ENCODE results near the gene RPTOR. TPM values are rescaled to one million over a fixed set of nuclear protein-coding genes. Genes with fewer than 3 reads are reported as not detected.

Gene RPTOR
- total RNA-seq, 2 experiments from 2014 or later = 48.7 to 58.2 TPM

DNA sequence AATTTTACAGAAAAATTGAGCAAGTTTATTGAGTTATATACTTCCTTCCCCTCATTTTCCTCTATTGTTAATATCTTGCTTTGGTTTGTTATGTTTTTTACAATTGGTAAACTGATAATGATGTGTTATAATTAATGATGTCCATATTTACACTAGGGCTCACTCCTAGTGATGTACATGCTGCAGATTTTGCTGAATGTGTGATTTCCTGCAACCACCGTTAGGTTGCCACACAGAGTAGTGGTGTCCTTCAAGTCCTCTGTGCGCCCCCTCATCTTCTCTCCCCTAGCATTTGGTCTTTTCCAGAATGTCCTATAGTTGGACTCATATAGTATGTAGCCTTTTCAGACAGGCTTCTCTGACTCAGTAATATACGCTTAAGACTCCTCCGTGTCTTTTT is 167.5 kb downstream of the RPTOR start:
- DNase-seq = no peak
- Mint-ChIP-seq H3K36me3 (ENCODE audit: low read depth) (peaks cover 52% of the 10 kb centered on the region), H3K27ac (no peak overlapping the region), H3K9me3 (peaks cover 3% of the 10 kb centered on the region), H3K4me1 (peaks cover 45% of the 10 kb centered on the region), H3K27me3 (no peaks in the 10 kb centered on the region), H3K4me3 (no peak overlapping the region)
- ChIA-PET CTCF (interaction anchor here (0.7 kb wide), 1 partner anchor 192 kb away, joined by 3 read pairs; no protein-coding TSS in a partner anchor), POLR2A (no interaction called here)

DNA sequence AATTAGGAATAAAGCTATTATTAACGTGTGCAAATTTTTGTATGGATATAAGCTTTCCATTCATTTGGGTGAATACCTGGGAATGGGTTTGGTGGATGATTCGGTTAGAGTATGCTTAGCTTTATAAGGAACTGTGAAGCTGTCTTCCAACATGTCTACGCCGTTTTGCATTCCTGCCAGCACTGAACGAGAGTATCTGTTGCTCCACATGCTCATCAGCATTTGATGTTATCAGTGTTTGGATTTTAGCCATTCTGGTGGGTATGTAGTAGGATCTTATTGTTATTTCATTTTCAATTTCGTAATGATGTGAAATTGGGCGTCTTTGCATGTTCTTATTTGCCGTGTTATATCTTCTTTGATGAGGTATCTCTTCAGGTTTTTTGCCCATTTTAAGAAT is 168.0 kb downstream of the RPTOR start:
- CTCF ChIA-PET = interaction anchor here (0.7 kb wide), 1 partner anchor 192 kb away, joined by 3 read pairs; no protein-coding TSS in a partner anchor
- POLR2A ChIA-PET = no interaction called here
- H3K36me3 Mint-ChIP-seq (ENCODE audit: low read depth) = peaks cover 49% of the 10 kb centered on the region
- H3K4me3 Mint-ChIP-seq = no peak overlapping the region
- H3K27me3 Mint-ChIP-seq = no peaks in the 10 kb centered on the region
- DNase-seq = no peak
- H3K27ac Mint-ChIP-seq = no peak overlapping the region
- H3K9me3 Mint-ChIP-seq = peaks cover 3% of the 10 kb centered on the region
- H3K4me1 Mint-ChIP-seq = peaks cover 47% of the 10 kb centered on the region

DNA sequence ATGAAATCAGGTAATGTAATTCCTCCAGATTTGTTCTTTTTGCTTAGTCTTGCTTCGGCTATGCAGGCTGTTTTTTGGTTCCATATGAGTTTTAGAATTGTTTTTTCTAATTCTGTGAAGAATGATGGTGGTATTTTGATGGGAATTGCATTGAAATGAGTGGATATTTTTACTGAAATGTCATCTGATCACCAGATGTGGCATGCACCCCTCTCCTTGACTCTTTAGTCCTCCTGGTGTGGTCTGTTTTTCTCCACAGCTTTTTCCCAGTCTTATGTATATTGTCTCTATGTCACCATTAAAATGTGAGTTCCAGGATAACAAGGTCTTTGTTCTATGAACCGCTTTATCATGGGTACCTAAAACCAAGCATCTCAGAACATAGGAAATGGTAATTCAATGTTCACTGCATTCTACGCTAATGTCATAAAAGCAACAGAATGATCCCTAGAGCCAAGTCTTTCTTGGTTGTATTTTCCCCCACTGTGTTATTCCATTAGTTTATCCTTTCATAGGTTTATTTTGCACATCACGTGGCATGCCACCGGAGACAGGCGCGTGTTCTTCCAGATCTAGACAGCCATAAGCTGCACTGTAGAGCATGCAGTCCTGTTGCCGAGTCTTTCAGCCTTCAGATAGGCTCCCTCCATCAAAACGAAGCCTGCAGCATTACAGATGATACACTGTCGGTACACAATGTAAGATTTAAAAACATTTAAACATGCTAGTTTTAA is 172.5 kb downstream of the RPTOR start:
- Mint-ChIP-seq H3K4me3 (no peak overlapping the region), H3K27ac (no peak overlapping the region), H3K9me3 (peaks cover 3% of the 10 kb centered on the region), H3K36me3 (ENCODE audit: low read depth) (peaks cover 40% of the 10 kb centered on the region), H3K27me3 (no peaks in the 10 kb centered on the region), H3K4me1 (peaks cover 49% of the 10 kb centered on the region)
- no peak for DNase-seq
- ChIA-PET POLR2A (no interaction called here), CTCF (interaction anchor here (0.8 to 3.7 kb wide), 2 partner anchors 9 to 141 kb away, joined by 3 to 10 read pairs; no protein-coding TSS in a partner anchor)

DNA sequence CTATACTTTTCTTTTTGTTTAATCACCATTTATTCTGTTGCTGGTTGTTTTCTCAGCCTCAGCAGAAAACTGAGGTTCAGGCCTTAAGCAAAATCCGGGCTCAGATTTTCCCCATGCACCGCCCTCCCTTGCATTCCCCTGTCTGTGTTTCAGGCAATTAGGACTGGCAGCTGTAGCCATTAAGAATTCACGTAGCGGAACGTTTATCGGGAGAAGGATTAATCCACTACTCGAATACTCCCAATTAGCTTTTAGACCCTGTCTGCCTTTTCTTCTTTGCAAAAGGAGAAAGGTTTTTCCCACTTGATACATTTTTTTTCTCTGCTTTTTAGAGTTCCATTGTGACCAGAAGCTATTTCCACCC is 173.1 kb downstream of the RPTOR start:
- DNase-seq = no peak
- Mint-ChIP-seq H3K4me3 (no peak overlapping the region), H3K9me3 (peaks cover 3% of the 10 kb centered on the region), H3K27ac (no peak overlapping the region), H3K4me1 (peaks cover 49% of the 10 kb centered on the region), H3K36me3 (ENCODE audit: low read depth) (peaks cover 40% of the 10 kb centered on the region), H3K27me3 (no peaks in the 10 kb centered on the region)
- CTCF ChIA-PET = interaction anchor here (0.6 to 3.7 kb wide), 2 partner anchors 10 to 49 kb away, joined by 3 to 10 read pairs; no protein-coding TSS in a partner anchor
- POLR2A ChIA-PET = no interaction called here

DNA sequence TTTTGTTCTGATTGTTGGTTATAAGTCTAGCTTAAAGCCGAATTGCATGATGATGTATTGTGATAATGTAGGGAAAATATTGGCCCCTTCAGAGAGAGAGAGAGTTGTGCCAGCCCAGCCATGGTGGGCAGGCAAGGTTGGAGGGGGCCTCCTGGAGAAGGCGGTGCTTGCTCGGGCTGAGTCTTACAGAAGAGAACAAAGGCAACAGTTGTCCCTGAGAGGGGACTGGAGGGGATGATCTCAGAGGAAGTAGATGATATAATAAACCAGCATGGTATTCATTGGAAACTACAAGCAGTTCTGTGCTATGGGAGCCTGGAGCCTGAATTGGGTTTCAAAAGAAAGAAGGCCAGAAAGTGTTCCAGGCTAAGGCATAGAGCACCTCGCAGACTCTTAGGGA is 173.8 kb downstream of the RPTOR start:
- CTCF ChIA-PET = interaction anchor here (0.6 to 3.7 kb wide), 3 partner anchors 11 to 181 kb away, joined by 3 to 10 read pairs (median 4); no protein-coding TSS in a partner anchor
- no peak for DNase-seq
- H3K4me1 Mint-ChIP-seq = peaks cover 49% of the 10 kb centered on the region

DNA sequence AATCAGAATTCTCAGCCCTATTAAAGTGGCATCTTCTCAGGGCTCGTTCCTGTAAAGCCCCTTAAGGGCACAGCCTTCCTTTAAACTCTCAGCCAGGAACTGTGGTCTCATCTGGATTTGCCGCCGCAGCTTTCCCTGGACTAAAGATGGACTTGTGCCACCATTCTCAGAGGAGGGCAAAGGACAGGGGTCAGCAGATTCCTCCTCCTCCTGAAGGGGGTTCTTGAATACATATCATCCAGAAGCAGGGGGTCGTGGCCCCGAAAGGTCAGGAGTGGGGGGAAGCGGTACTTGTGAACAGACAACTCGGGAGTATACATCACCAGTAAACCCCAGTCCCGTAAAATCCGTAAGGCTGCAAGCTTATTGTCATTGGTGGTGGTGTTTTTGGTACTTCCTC is 174.8 kb downstream of the RPTOR start:
- ChIA-PET CTCF (interaction anchor here (1.8 to 3.7 kb wide), 2 partner anchors 12 to 180 kb away, joined by 4 to 10 read pairs; no protein-coding TSS in a partner anchor), POLR2A (no interaction called here)
- peak overlapping the region; percentile 38 for H3K27ac Mint-ChIP-seq
- peaks cover 53% of the 10 kb centered on the region for H3K4me1 Mint-ChIP-seq
- no peaks in the 10 kb centered on the region for H3K27me3 Mint-ChIP-seq
- no peak for DNase-seq
- peaks cover 31% of the 10 kb centered on the region for H3K36me3 Mint-ChIP-seq (ENCODE audit: low read depth)
- H3K9me3 Mint-ChIP-seq = peaks cover 3% of the 10 kb centered on the region
- H3K4me3 Mint-ChIP-seq = no peak overlapping the region

More for the DNA sequence above, 173.8 kb downstream of the RPTOR start:
- POLR2A ChIA-PET = no interaction called here
- Mint-ChIP-seq H3K36me3 (ENCODE audit: low read depth) (peaks cover 37% of the 10 kb centered on the region), H3K27me3 (no peaks in the 10 kb centered on the region), H3K27ac (no peak overlapping the region), H3K9me3 (peaks cover 3% of the 10 kb centered on the region), H3K4me3 (no peak overlapping the region)

DNA sequence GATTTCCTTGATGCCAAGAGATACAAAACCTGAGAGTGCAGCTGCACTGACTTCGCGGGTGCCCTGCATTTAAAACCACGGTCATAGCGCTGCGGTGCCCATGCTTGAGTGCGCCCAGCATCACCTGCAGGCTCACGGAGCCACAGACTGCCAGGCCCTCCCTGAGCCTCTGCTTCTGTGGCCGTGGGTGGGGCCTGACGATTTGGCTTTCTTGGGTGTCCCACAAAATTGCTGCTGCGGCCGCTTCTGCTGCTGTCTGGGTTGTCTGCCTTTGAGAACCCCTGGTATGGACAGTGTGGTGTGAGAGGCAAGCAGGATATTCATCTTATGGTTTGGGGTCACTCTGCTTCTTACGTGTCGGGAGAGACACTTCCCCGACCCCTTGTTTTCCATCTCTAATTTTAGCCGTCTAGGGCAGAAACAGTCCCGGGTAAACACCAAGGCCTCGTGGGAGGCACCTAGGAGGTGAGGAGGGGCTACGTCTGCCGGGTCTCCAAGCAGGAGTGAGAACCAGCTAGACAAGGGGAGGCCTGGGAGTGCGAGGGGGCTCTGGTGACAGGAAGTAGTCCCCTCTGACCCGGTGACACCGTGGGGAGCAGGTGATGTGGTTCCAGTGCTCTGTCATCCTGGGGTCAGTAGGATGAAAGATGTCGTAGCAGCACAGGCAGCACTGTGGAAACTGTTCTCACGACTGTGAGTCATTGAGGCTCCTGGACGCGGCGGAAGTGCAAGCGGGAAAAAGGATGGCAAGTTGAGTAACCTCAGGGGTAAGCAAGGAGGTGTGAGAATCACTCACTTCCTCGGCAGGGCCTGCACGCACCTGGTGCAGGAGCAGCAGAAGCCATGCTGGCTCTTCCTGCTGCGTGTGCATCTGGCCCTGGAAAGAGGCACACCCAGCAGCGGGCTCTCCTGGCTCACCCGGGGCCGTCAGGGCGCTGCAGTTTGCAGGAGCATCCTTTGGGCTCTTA is 176.3 kb downstream of the RPTOR start:
- CTCF ChIA-PET = interaction anchor here (0.6 to 3.7 kb wide), 6 partner anchors 10 to 422 kb away, joined by 3 to 10 read pairs (median 3); no protein-coding TSS in a partner anchor
- H3K9me3 Mint-ChIP-seq = no peaks in the 10 kb centered on the region
- peaks cover 60% of the 10 kb centered on the region for H3K4me1 Mint-ChIP-seq
- H3K27ac Mint-ChIP-seq = peak overlapping the region; percentile 91
- no peaks in the 10 kb centered on the region for H3K27me3 Mint-ChIP-seq
- peak overlapping the region; percentile 58 for H3K4me3 Mint-ChIP-seq
- peak; percentile 75 for DNase-seq
- H3K36me3 Mint-ChIP-seq (ENCODE audit: low read depth) = peaks cover 25% of the 10 kb centered on the region
- POLR2A ChIA-PET = no interaction called here

DNA sequence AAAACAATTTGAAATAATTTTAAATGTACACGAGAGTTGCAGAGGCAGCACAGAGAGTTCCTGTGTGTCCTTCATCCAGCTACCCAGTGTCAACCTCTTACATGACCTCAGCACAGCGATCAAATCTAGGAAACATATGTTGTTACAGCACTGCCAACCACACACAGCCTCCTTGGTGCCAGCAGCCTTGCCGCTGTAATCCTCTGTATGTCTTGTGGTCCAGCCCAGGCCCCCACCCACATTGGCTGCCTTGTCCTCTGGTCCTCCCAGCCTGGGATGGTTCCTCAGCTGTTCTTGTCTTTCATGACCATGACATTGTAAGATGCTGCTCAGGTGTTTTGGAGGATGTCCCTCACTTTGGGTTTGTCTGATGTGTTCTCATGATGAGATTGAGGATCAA is 178.0 kb downstream of the RPTOR start:
- ChIA-PET CTCF (interaction anchor here (1.4 kb wide), 1 partner anchor 18 kb away, joined by 3 read pairs; no protein-coding TSS in a partner anchor), POLR2A (no interaction called here)

DNA sequence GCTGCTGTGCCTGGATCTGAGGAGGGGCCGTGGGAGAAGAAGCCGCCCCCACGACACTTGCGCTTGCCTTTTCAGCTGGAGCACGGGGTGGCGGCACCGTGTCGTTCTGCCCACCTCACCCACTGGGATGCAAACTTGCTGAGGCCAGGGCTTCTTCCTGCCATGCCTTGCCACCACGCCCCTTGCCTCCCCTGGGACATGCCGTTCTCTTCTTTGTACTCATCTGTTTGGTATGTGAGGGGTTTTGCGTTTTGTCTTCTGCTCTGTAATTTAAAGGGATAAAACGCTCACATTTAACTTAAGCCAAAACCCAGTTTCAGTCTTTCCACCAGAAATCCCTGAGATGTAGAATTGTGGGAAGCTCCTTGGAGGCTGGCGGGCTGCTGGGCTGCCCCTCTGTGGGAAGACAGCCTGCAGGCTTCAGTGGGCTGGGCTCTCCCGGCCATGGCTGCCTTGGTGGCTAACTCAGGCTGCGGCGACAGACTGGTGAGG is 180.2 kb downstream of the RPTOR start:
- Mint-ChIP-seq H3K4me3 (no peak overlapping the region), H3K36me3 (ENCODE audit: low read depth) (peaks cover 26% of the 10 kb centered on the region), H3K4me1 (peaks cover 65% of the 10 kb centered on the region), H3K27ac (no peak overlapping the region), H3K27me3 (no peaks in the 10 kb centered on the region), H3K9me3 (no peaks in the 10 kb centered on the region)
- POLR2A ChIA-PET = no interaction called here
- CTCF ChIA-PET = no interaction called here
- DNase-seq = no peak

More for the DNA sequence above, 178.0 kb downstream of the RPTOR start:
- Mint-ChIP-seq H3K27ac (peak overlapping the region; percentile 41), H3K4me3 (no peak overlapping the region), H3K9me3 (no peaks in the 10 kb centered on the region), H3K27me3 (no peaks in the 10 kb centered on the region), H3K36me3 (ENCODE audit: low read depth) (peaks cover 34% of the 10 kb centered on the region), H3K4me1 (peaks cover 64% of the 10 kb centered on the region)
- no peak for DNase-seq

DNA sequence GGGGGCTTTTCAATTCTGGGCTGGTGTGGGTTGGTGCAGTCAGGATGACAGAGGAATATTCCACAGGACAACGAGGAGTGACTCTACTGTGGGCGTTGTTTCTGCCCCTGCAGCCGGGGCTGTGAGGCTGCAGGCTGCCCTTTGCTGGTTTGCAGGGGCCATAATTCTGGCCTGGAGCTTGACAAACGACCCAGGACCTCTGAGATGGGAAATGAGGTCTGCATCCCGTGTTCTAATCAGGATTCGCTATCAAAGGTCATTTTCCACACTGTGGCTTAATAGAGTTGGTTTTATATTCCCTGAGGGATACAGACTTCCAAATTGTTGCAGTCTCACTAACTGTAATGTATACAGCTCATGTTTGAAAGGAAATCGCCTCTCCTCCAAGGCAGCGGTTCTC is 180.9 kb downstream of the RPTOR start:
- Mint-ChIP-seq H3K4me1 (peaks cover 66% of the 10 kb centered on the region), H3K9me3 (no peaks in the 10 kb centered on the region), H3K36me3 (ENCODE audit: low read depth) (peaks cover 29% of the 10 kb centered on the region), H3K4me3 (no peak overlapping the region), H3K27ac (no peak overlapping the region), H3K27me3 (no peaks in the 10 kb centered on the region)
- no peak for DNase-seq
- POLR2A ChIA-PET = no interaction called here
- CTCF ChIA-PET = interaction anchor here (1.4 kb wide), 1 partner anchor 155 kb away, joined by 3 read pairs; no protein-coding TSS in a partner anchor

DNA sequence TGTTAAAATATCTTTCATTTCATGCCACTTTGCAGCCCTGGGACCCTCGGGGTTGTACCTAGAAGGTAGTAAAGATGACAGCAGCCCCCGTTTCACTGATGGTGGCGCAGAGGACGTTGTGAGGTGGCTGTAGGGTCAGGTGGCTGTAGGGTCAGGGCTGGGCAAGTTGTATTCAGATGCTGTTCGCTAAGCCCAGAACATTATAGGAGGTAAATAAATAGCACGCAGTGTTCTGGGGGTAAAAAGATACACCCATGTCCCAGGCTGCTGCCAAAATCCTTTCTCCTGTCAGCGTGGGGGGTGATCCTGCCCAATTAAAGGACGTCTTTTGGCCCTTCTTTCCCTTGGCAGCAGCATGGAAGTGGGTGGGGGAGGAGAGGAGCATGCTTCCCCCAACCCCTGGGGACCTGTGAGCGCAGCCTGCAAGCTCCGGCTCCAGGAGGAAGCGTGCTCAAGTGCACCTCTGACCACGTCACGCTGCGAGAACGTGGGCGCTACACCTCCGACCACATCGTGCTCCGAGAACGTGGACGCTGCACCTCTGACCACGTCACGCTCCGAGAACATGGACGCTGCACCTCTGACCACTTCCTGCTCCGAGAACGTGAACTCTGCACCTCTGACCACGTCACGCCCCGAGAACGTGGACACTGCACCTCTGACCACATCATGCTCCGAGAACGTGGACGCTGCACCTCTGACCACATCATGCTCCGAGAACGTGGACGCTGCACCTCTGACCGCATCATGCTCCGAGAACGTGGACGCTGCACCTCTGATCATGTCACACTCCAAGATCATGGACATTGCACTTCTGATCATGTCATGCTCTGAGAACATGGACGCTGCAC is 182.1 kb downstream of the RPTOR start:
- Mint-ChIP-seq H3K27ac (peak overlapping the region; percentile 51), H3K4me1 (peaks cover 65% of the 10 kb centered on the region), H3K27me3 (no peaks in the 10 kb centered on the region), H3K9me3 (no peaks in the 10 kb centered on the region), H3K4me3 (no peak overlapping the region), H3K36me3 (ENCODE audit: low read depth) (peaks cover 32% of the 10 kb centered on the region)
- ChIA-PET POLR2A (no interaction called here), CTCF (interaction anchor here (1.4 kb wide), 1 partner anchor 153 kb away, joined by 3 read pairs; no protein-coding TSS in a partner anchor)
- DNase-seq = no peak

DNA sequence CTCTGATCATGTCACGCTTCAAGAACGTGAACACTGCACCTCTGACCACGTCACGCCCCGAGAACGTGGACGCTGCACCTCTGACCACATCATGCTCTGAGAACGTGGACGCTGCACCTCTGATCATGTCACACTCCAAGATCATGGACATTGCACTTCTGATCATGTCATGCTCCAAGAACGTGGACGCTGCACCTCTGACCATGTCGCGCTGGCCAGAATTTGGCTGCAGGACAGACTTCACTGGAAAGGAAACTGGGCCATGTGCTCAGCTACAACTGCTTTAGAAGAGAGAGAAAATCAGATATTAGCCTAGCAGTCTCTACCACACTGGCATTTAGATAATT is 182.7 kb downstream of the RPTOR start:
- Mint-ChIP-seq H3K27me3 (no peaks in the 10 kb centered on the region), H3K4me3 (no peak overlapping the region), H3K4me1 (peaks cover 67% of the 10 kb centered on the region), H3K9me3 (no peaks in the 10 kb centered on the region), H3K27ac (no peak overlapping the region), H3K36me3 (ENCODE audit: low read depth) (peaks cover 33% of the 10 kb centered on the region)
- DNase-seq = no peak
- ChIA-PET CTCF (no interaction called here), POLR2A (no interaction called here)

Measured in activated CD4-positive, alpha-beta T cell treated with anti-CD3 and anti-CD28 coated beads, Interleukin-2, amount 10 ng/mL, durations not matched to agents 7 days and 5 days (primary cell).